ENCODE measurements around the gene ALG11.
"Not testable (repeated sequence)": the region's sequence is repeated elsewhere in the genome, so short reads cannot be mapped to it uniquely, and the experiment has no call there.

Gene ALG11

GRCh38 chr13:52036037-52036436 lies 23.8 kb downstream of the ALG11 start:
- ChIA-PET CTCF (no interaction called here), POLR2A (no interaction called here)
- DNase-seq (ENCODE audit: extremely low spot score): no peak
- TF ChIP-seq CTCF (IDR thresholded peaks at IDR 0.05; ENCODE audit: control extremely low read depth, extremely low read depth, low read depth, missing control alignments): no peak

GRCh38 chr13:52043675-52044074 lies 31.5 kb downstream of the ALG11 start:
- POLR2A ChIA-PET: no interaction called here

GRCh38 chr13:52047463-52047862 lies 35.3 kb downstream of the ALG11 start:
- CTCF ChIA-PET: interaction anchor here (1.1 kb wide), 1 partner anchor 14 kb away, joined by 6 read pairs; no protein-coding TSS in a partner anchor
- no peak for DNase-seq (ENCODE audit: extremely low spot score)
- POLR2A ChIA-PET: no interaction called here
- no peak for TF ChIP-seq CTCF (IDR thresholded peaks at IDR 0.05; ENCODE audit: control extremely low read depth, extremely low read depth, low read depth, missing control alignments)

More at GRCh38 chr13:52043675-52044074, 31.5 kb downstream of the ALG11 start:
- TF ChIP-seq CTCF (IDR thresholded peaks at IDR 0.05; ENCODE audit: control extremely low read depth, extremely low read depth, low read depth, missing control alignments): no peak
- CTCF ChIA-PET: no interaction called here
- no peak for DNase-seq (ENCODE audit: extremely low spot score)

GRCh38 chr13:52048516-52048915 lies 36.3 kb downstream of the ALG11 start:
- CTCF ChIA-PET: interaction anchor here (1.1 to 1.2 kb wide), 3 partner anchors 13 to 85 kb away, joined by 3 to 6 read pairs (median 5); no protein-coding TSS in a partner anchor
- POLR2A ChIA-PET: no interaction called here
- no peak for DNase-seq (ENCODE audit: extremely low spot score)
- TF ChIP-seq CTCF (IDR thresholded peaks at IDR 0.05; ENCODE audit: control extremely low read depth, extremely low read depth, low read depth, missing control alignments): no peak

GRCh38 chr13:52051400-52051799 lies 39.2 kb downstream of the ALG11 start:
- POLR2A ChIA-PET: no interaction called here
- no peak for DNase-seq (ENCODE audit: extremely low spot score)
- TF ChIP-seq CTCF (IDR thresholded peaks at IDR 0.05; ENCODE audit: control extremely low read depth, extremely low read depth, low read depth, missing control alignments): no peak
- CTCF ChIA-PET: interaction anchor here (1.1 to 1.5 kb wide), 2 partner anchors 10 to 76 kb away, joined by 3 to 4 read pairs; no protein-coding TSS in a partner anchor

GRCh38 chr13:52053460-52053859 lies 41.3 kb downstream of the ALG11 start:
- TF ChIP-seq CTCF (IDR thresholded peaks at IDR 0.05; ENCODE audit: control extremely low read depth, extremely low read depth, low read depth, missing control alignments): no peak
- POLR2A ChIA-PET: no interaction called here
- CTCF ChIA-PET: no interaction called here
- DNase-seq (ENCODE audit: extremely low spot score): no peak

GRCh38 chr13:52061064-52061463 lies 48.9 kb downstream of the ALG11 start:
- DNase-seq (ENCODE audit: extremely low spot score); POLR2A ChIA-PET: not testable (repeated sequence)
- CTCF ChIA-PET: interaction anchor here (1.2 to 1.6 kb wide), 4 partner anchors 10 to 60 kb away, joined by 3 to 6 read pairs (median 4); no protein-coding TSS in a partner anchor

Data from GM10248 (cell line).